ENCODE measurements around the gene ZNF506. TPM values are rescaled to one million over a fixed set of nuclear protein-coding genes. Genes with fewer than 3 reads are reported as not detected.
"Not testable (repeated sequence)": the region's sequence is repeated elsewhere in the genome, so short reads cannot be mapped to it uniquely, and the experiment has no call there.

ZNF506 gene
- polyA plus RNA-seq, 1 donor from 2014 or later = 95.5 TPM

- H3F3A ChIP-seq (ENCODE audit: insufficient read depth, low read length, poor library complexity, severe bottlenecking) = no peaks in the 10 kb centered on the region
- no peak overlapping the region for H3K4me2 ChIP-seq (ENCODE audit: low read length)
- no peak overlapping the region for H2AFZ ChIP-seq (ENCODE audit: low read depth, low read length)
- H4K20me1 ChIP-seq (ENCODE audit: insufficient read depth) = no peaks in the 10 kb centered on the region
- no peak overlapping the region for H3K27ac ChIP-seq (ENCODE audit: low read length)
- no peak overlapping the region for H3K4me3 ChIP-seq (ENCODE audit: low read length)
- peaks cover 4% of the 10 kb centered on the region for H3K9me3 ChIP-seq (ENCODE audit: low read length)
- peaks cover 9% of the 10 kb centered on the region for H3K36me3 ChIP-seq (ENCODE audit: insufficient read depth, low read length)
- H3K9me2 ChIP-seq (ENCODE audit: insufficient read depth, low read length) = no peaks in the 10 kb centered on the region
- TF ChIP-seq RAD21 (conservative IDR thresholded peaks at IDR 0.05) = no peak
- no peak for TF ChIP-seq TAF1 (IDR thresholded peaks at IDR 0.05; ENCODE audit: low read depth)
- H3K9ac ChIP-seq (ENCODE audit: low read length) = no peak overlapping the region
- no peaks in the 10 kb centered on the region for H3K27me3 ChIP-seq (ENCODE audit: insufficient read depth, low read depth, low read length)
- H3K79me2 ChIP-seq (replicated peaks; ENCODE audit: insufficient read depth, low read length) = peaks cover 21% of the 10 kb centered on the region
These were observed 16.1 kb downstream of the ZNF506 start for GRCh38 chr19:19805480-19805879.

- Histone ChIP-seq H3K79me2 (replicated peaks; ENCODE audit: insufficient read depth, low read length) (peaks cover 3% of the 10 kb centered on the region), H3K9ac (ENCODE audit: low read length) (no peak overlapping the region), H3K9me2 (ENCODE audit: insufficient read depth, low read length) (no peaks in the 10 kb centered on the region), H3K27ac (ENCODE audit: low read length) (no peak overlapping the region), H3K27me3 (ENCODE audit: insufficient read depth, low read depth, low read length) (no peaks in the 10 kb centered on the region), H3K9me3 (ENCODE audit: low read length) (no peaks in the 10 kb centered on the region), H2AFZ (ENCODE audit: low read depth, low read length) (no peak overlapping the region), H3K4me3 (ENCODE audit: low read length) (no peak overlapping the region), H3F3A (ENCODE audit: insufficient read depth, low read length, poor library complexity, severe bottlenecking) (no peaks in the 10 kb centered on the region), H4K20me1 (ENCODE audit: insufficient read depth) (no peaks in the 10 kb centered on the region), H3K4me2 (ENCODE audit: low read length) (no peak overlapping the region), H3K36me3 (ENCODE audit: insufficient read depth, low read length) (peaks cover 12% of the 10 kb centered on the region)
- TF ChIP-seq MXI1 (conservative IDR thresholded peaks at IDR 0.05; ENCODE audit: poor library complexity, severe bottlenecking) = no peak
- TF ChIP-seq RAD21 (conservative IDR thresholded peaks at IDR 0.05) = no peak
- TF ChIP-seq EZH2 (IDR thresholded peaks at IDR 0.05; ENCODE audit: borderline replicate concordance, insufficient read depth, low read length, poor library complexity, severe bottlenecking) = no peak
- no peak for TF ChIP-seq SMC3 (conservative IDR thresholded peaks at IDR 0.05; ENCODE audit: poor library complexity)
- no peak for TF ChIP-seq REST (IDR thresholded peaks at IDR 0.05; ENCODE audit: borderline replicate concordance)
- no peak for TF ChIP-seq CTCF (IDR thresholded peaks at IDR 0.05; ENCODE audit: poor library complexity, severe bottlenecking)
- TF ChIP-seq POLR2AphosphoS5 (IDR thresholded peaks at IDR 0.05) = no peak
- no peak for TF ChIP-seq EP300 (conservative IDR thresholded peaks at IDR 0.05; ENCODE audit: poor library complexity, severe bottlenecking)
- no peak for TF ChIP-seq TAF1 (IDR thresholded peaks at IDR 0.05; ENCODE audit: low read depth)
These were observed 33.5 kb downstream of the ZNF506 start for GRCh38 chr19:19788015-19788414.

GRCh38 chr19:19785476-19785875 lies 36.1 kb downstream of the ZNF506 start:
- not testable (repeated sequence) for H3K27me3 ChIP-seq (ENCODE audit: insufficient read depth, low read depth, low read length); H4K20me1 ChIP-seq (ENCODE audit: insufficient read depth); H3K9me2 ChIP-seq (ENCODE audit: insufficient read depth, low read length)

More at GRCh38 chr19:19785476-19785875, 36.1 kb downstream of the ZNF506 start:
- not testable (repeated sequence) for H3K9me3 ChIP-seq (ENCODE audit: low read length); H3K27ac ChIP-seq (ENCODE audit: low read length); H3K9ac ChIP-seq (ENCODE audit: low read length); H3K79me2 ChIP-seq (replicated peaks; ENCODE audit: insufficient read depth, low read length); H3F3A ChIP-seq (ENCODE audit: insufficient read depth, low read length, poor library complexity, severe bottlenecking); H3K4me3 ChIP-seq (ENCODE audit: low read length); H3K36me3 ChIP-seq (ENCODE audit: insufficient read depth, low read length); H2AFZ ChIP-seq (ENCODE audit: low read depth, low read length); H3K4me2 ChIP-seq (ENCODE audit: low read length)
